Adrenal gland (tissue), 5 donors: ENCODE results near the gene MAML2.

Experiments
- POLR2A ChIP-seq, 2 donors: fragments of 450-650 bp; IDR thresholded peaks; one replicate each; pipeline ENCODE4 v1.6.1; 2017; ENCODE audit warnings: antibody characterized with exemption in 2 of 2, mild to moderate bottlenecking in 2 of 2, moderate library complexity in 1 of 2
- TF ChIP-seq, protein P1 (sequence below), 6 experiments: fragments of 450-650 bp in 4 of 6; fragments of 200-600 bp in 2 of 6; sonication (generic) in 1 of 6; IDR thresholded peaks; 1 replicate in 5 of 6; 2 replicates in 1 of 6; pipeline versions ENCODE4 v1.5.1 to v1.8.0; 2016 to 2021; ENCODE audit warnings: antibody characterized with exemption in 6 of 6, mild to moderate bottlenecking in 2 of 6, moderate library complexity in 1 of 6
- donor health status: DM: no; HTN: no; CAD: no.

DNA sequence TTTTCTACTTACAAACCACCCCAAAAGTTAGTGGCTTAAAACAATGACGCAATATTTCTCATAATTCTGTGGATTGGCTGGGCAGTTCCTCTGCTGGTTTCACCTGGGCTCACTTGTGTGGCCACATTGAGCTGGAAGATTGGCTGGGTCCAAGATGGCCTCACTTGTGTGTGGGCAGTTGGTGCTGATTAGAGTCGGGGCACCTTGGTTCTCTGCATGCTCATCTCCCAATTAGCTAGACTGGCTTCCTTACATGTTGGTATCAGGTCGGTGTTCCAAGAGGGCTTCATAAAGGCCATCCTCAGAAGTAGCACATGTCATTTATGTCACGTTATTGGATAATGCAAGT lies 12.5 kb downstream of the MAML2 start:
- TF ChIP-seq POLR2A (IDR thresholded peaks at IDR 0.05): no peak
- TF ChIP-seq, protein P1, sequence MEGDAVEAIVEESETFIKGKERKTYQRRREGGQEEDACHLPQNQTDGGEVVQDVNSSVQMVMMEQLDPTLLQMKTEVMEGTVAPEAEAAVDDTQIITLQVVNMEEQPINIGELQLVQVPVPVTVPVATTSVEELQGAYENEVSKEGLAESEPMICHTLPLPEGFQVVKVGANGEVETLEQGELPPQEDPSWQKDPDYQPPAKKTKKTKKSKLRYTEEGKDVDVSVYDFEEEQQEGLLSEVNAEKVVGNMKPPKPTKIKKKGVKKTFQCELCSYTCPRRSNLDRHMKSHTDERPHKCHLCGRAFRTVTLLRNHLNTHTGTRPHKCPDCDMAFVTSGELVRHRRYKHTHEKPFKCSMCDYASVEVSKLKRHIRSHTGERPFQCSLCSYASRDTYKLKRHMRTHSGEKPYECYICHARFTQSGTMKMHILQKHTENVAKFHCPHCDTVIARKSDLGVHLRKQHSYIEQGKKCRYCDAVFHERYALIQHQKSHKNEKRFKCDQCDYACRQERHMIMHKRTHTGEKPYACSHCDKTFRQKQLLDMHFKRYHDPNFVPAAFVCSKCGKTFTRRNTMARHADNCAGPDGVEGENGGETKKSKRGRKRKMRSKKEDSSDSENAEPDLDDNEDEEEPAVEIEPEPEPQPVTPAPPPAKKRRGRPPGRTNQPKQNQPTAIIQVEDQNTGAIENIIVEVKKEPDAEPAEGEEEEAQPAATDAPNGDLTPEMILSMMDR (IDR thresholded peaks at IDR 0.05): no peak
